Hematopoietic multipotent progenitor cell treated with erythropoietin and hydrocortisone succinate and interleukin-3 and kit ligand, for 17 days (in vitro differentiated cells): Measurements from ENCODE around the gene SLX9.
"Not testable (repeated sequence)": the region's sequence is repeated elsewhere in the genome, so short reads cannot be mapped to it uniquely, and the experiment has no call there.

Experiments
- DNase-seq: peaks from one replicate; pipeline ENCODE4 v3.0.0-alpha.2; 2015; ENCODE audit warnings: low spot score

SLX9 gene

GRCh38 chr21:44960141-44961092 lies 20.6 kb downstream of the SLX9 start:
- no peak for DNase-seq

- DNase-seq: no peak
These were observed 22.7 kb downstream of the SLX9 start for GRCh38 chr21:44962403-44962966.

- no peak for DNase-seq
These were observed 24.6 kb downstream of the SLX9 start for GRCh38 chr21:44964381-44964780.

GRCh38 chr21:44965251-44966022 lies 25.6 kb downstream of the SLX9 start:
- no peak for DNase-seq

- DNase-seq: no peak
These were observed 26.6 kb downstream of the SLX9 start for GRCh38 chr21:44966135-44967081.

GRCh38 chr21:44967082-44968047 lies 27.5 kb downstream of the SLX9 start:
- DNase-seq: no peak

- DNase-seq: no peak
These were observed 29.3 kb downstream of the SLX9 start for GRCh38 chr21:44969066-44969670.

- no peak for DNase-seq
These were observed 30.3 kb downstream of the SLX9 start for GRCh38 chr21:44969931-44970755.

- DNase-seq: no peak
These were observed 31.2 kb downstream of the SLX9 start for GRCh38 chr21:44970766-44971671.

- DNase-seq: no peak
These were observed 31.8 kb downstream of the SLX9 start for GRCh38 chr21:44971672-44971995.

GRCh38 chr21:44972301-44972814 lies 32.5 kb downstream of the SLX9 start:
- DNase-seq: no peak

- no peak for DNase-seq
These were observed 33.0 kb downstream of the SLX9 start for GRCh38 chr21:44972821-44973220.

GRCh38 chr21:44973598-44973997 lies 33.8 kb downstream of the SLX9 start:
- DNase-seq: no peak

GRCh38 chr21:44974676-44975075 lies 34.8 kb downstream of the SLX9 start:
- DNase-seq: no peak

- no peak for DNase-seq
These were observed 36.1 kb downstream of the SLX9 start for GRCh38 chr21:44975720-44976555.

- not testable (repeated sequence) for DNase-seq
These were observed 36.9 kb downstream of the SLX9 start for GRCh38 chr21:44976556-44977393.
